SU-DHL-6 (cell line): ENCODE results near the gene CRTAP.

Source experiments
- H2AFZ ChIP-seq: fragments of 200-600 bp; sonication (generic); 2 replicates; pipeline ENCODE4 v1.6.1; 2014; ENCODE audit warnings: low read depth, mild to moderate bottlenecking, moderate library complexity, mixed read lengths, antibody characterized with exemption, low read length; ENCODE audit not compliant: severe bottlenecking
- H3F3A ChIP-seq: fragments of 200-600 bp; shearing (Covaris generic); 2 replicates; pipeline ENCODE4 v1.6.0; 2016; ENCODE audit warnings: antibody characterized with exemption, mild to moderate bottlenecking; ENCODE audit not compliant: insufficient read depth
- H3K27ac ChIP-seq: fragments of 200-600 bp; sonication (generic); 2 replicates; pipeline ENCODE4 v1.5.1; 2016; ENCODE audit warnings: low read depth, mild to moderate bottlenecking, low read length, moderate library complexity, mixed read lengths
- H3K27me3 ChIP-seq: fragments of 200-600 bp; sonication (generic), shearing (Covaris generic); 2 replicates; pipeline ENCODE4 v1.6.0; 2014; ENCODE audit warnings: mild to moderate bottlenecking, low read length
- H3K36me3 ChIP-seq: fragments of 200-600 bp; sonication (generic); 2 replicates; pipeline ENCODE4 v1.6.1; 2014; ENCODE audit warnings: mild to moderate bottlenecking, low read length, mixed read lengths
- H3K4me2 ChIP-seq: fragments of 300-600, 200-600 bp; shearing (Covaris generic), sonication (generic); 2 replicates; pipeline ENCODE4 v1.6.0; 2014; ENCODE audit warnings: low read length, low read depth, mild to moderate bottlenecking; ENCODE audit not compliant: poor library complexity, severe bottlenecking
- H3K4me3 ChIP-seq: fragments of 200-600 bp; sonication (generic); 2 replicates; pipeline ENCODE4 v1.5.1; 2014; ENCODE audit warnings: antibody characterized with exemption, low read length, mild to moderate bottlenecking, mixed read lengths; ENCODE audit not compliant: insufficient read depth, poor library complexity, severe bottlenecking
- H3K79me2 ChIP-seq: fragments of 200-600 bp; sonication (generic); 2 replicates; pipeline ENCODE4 v1.6.1; 2014; ENCODE audit warnings: mild to moderate bottlenecking, low read length, moderate library complexity; ENCODE audit not compliant: insufficient read depth
- H3K9ac ChIP-seq: fragments of 200-600 bp; sonication (generic); 2 replicates; pipeline ENCODE4 v1.7.0; 2014; ENCODE audit warnings: mild to moderate bottlenecking, low read length
- H3K9me2 ChIP-seq: fragments of 200-600 bp; sonication (generic); replicated peaks from 2 replicates; pipeline ENCODE4 v1.6.1; 2014; ENCODE audit warnings: low read length; ENCODE audit not compliant: insufficient read depth
- H3K9me3 ChIP-seq: fragments of 200-600 bp; sonication (generic); 2 replicates; pipeline ENCODE4 v1.6.1; 2014; ENCODE audit warnings: low read length, mixed read lengths; ENCODE audit not compliant: insufficient read depth
- H4K20me1 ChIP-seq: fragments of 200-600 bp; sonication (generic); 2 replicates; pipeline ENCODE4 v1.6.1; 2014; ENCODE audit warnings: low read depth, mild to moderate bottlenecking, antibody characterized with exemption, low read length, moderate library complexity, mixed read lengths
- EZH2phosphoT487 ChIP-seq: fragments of 200-600 bp; sonication (generic), shearing (Covaris generic); conservative IDR thresholded peaks from 2 replicates; pipeline ENCODE4 v1.6.1; 2018; ENCODE audit warnings: mild to moderate bottlenecking, antibody characterized with exemption, low read length, moderate library complexity, mixed read lengths
- TF ChIP-seq, protein P1 (sequence below): fragments of 200-600 bp; sonication (generic); IDR thresholded peaks from one replicate; pipeline ENCODE4 v1.5.1; 2017; ENCODE audit warnings: antibody characterized with exemption, mild to moderate bottlenecking, low read length, moderate library complexity; ENCODE audit not compliant: insufficient read depth, poor library complexity, severe bottlenecking

Gene CRTAP

DNA sequence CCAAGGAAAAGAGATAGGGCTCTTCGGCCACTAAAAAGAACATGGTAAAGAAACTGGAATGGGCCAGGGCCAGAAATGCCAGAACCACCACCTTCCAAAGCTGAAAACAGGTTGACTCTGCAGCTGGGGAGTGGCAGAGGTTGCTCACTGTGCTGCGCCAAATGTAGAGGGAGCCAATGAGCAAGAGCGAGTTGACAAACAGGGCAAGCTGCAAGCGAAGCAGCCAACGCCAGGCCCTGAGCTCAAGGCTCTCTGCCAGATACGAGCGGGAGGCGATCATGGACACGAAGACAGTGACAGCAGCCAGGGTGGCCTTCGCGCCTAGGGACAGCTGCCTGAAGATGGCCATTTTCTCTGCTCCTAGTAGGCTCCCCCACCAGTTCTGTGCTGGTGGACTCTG is 20.0 kb upstream of the CRTAP start:
- Histone ChIP-seq H3K27me3 (no peaks in the 10 kb centered on the region), H3K27ac (no peak overlapping the region), H3K4me2 (no peak overlapping the region), H3K9ac (no peak overlapping the region), H2AFZ (no peak overlapping the region), H3K79me2 (peaks cover 30% of the 10 kb centered on the region), H3K36me3 (no peaks in the 10 kb centered on the region), H3K4me3 (no peak overlapping the region), H4K20me1 (no peaks in the 10 kb centered on the region), H3K9me3 (no peaks in the 10 kb centered on the region), H3K9me2 (no peaks in the 10 kb centered on the region), H3F3A (no peaks in the 10 kb centered on the region)
- no peak for TF ChIP-seq EZH2phosphoT487
- TF ChIP-seq, protein P1, sequence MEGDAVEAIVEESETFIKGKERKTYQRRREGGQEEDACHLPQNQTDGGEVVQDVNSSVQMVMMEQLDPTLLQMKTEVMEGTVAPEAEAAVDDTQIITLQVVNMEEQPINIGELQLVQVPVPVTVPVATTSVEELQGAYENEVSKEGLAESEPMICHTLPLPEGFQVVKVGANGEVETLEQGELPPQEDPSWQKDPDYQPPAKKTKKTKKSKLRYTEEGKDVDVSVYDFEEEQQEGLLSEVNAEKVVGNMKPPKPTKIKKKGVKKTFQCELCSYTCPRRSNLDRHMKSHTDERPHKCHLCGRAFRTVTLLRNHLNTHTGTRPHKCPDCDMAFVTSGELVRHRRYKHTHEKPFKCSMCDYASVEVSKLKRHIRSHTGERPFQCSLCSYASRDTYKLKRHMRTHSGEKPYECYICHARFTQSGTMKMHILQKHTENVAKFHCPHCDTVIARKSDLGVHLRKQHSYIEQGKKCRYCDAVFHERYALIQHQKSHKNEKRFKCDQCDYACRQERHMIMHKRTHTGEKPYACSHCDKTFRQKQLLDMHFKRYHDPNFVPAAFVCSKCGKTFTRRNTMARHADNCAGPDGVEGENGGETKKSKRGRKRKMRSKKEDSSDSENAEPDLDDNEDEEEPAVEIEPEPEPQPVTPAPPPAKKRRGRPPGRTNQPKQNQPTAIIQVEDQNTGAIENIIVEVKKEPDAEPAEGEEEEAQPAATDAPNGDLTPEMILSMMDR, result no peak

DNA sequence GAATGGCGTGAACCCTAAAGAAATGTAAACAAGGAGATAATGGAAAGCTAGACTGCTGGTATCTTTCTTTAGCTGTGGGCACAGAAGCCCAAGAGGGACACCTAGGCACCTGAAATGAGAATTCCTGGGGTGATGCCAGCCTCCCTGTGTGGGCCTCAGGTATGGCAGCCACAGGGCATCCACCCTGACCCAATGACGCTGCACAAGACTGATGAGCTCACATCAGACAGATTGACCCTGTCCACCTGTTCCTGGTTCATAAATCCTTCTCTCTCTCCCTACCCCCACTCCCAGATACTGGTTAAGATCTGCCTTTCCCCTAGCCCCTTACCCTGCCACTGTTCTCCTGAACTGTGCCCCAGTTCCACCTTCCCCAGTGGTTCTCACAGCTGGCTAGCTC is 18.4 kb upstream of the CRTAP start:
- Histone ChIP-seq H3K36me3 (no peaks in the 10 kb centered on the region), H2AFZ (no peak overlapping the region), H3K9me2 (no peaks in the 10 kb centered on the region), H3F3A (peaks cover 3% of the 10 kb centered on the region; the same call in 1 of the 2 replicates), H3K4me2 (peak overlapping the region; percentile 79), H3K9ac (peak overlapping the region; percentile 71), H3K79me2 (peaks cover 30% of the 10 kb centered on the region), H3K9me3 (no peaks in the 10 kb centered on the region), H3K27ac (no peak overlapping the region), H4K20me1 (no peaks in the 10 kb centered on the region), H3K27me3 (no peaks in the 10 kb centered on the region), H3K4me3 (peak overlapping the region; percentile 86)
- TF ChIP-seq, protein P1, result no peak
- TF ChIP-seq EZH2phosphoT487, result no peak

DNA sequence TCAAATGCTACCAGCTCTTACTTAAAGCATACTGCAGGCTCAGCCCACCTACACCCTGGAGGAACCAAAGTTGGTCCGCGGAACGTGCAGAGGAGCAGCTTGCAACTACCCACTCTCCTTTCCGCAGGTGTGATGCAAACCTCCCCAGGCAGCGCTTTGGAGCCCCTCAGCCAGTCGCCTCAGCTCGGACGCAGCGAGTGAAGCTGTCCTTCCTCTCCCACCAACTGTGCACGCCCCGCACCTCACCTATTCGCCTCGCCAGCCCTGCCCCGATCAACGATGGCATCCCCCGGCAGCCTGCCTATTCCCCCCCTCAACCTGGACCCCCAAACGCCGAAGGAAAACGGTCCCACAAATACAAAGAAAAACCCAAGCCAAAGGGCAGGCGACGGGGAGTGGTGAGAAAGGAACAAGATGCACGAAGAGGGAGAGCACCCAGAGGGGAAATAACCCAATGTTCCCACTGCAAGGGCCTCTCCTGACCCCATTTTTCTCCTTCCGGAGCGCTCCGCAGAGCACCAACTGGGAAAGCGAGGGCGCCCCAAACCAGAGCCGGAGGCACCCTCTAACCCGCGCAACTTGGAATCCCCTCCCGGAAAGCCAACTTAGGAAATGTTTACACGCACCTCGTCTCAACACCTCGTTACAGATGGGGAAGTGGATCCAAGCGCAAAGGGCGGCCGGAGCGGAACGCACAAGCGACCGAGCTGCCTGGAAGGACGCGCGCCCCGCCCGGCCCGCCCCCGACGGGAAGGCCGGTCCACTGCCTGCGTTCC is 17.5 kb upstream of the CRTAP start:
- peak overlapping the region; percentile 79 for H3K4me2 ChIP-seq
- peaks cover 30% of the 10 kb centered on the region for H3K79me2 ChIP-seq
- H3F3A ChIP-seq, result peaks cover 3% of the 10 kb centered on the region; the same call in 1 of the 2 replicates
- no peak for TF ChIP-seq EZH2phosphoT487
- TF ChIP-seq, protein P1, result no peak
- peak overlapping the region; percentile 98 for H2AFZ ChIP-seq
- H3K36me3 ChIP-seq, result no peaks in the 10 kb centered on the region
- peak overlapping the region; percentile 71 for H3K9ac ChIP-seq
- H3K27ac ChIP-seq, result peak overlapping the region; percentile 10; the same call in 1 of the 2 replicates
- H3K9me3 ChIP-seq, result no peaks in the 10 kb centered on the region
- H3K27me3 ChIP-seq, result no peaks in the 10 kb centered on the region
- H3K9me2 ChIP-seq, result no peaks in the 10 kb centered on the region
- H3K4me3 ChIP-seq, result peak overlapping the region; percentile 86
- H4K20me1 ChIP-seq, result no peaks in the 10 kb centered on the region
